KOPT-K1 (cell line): ENCODE measurements around the gene REV3L.
"Not testable (repeated sequence)": the region's sequence is repeated elsewhere in the genome, so short reads cannot be mapped to it uniquely, and the experiment has no call there.

Experiments used
- H3K27ac ChIP-seq: fragments of 200-600 bp; sonication (generic); 2 replicates; pipeline ENCODE4 v1.5.1; 2016; ENCODE audit warnings: antibody characterized with exemption, mild to moderate bottlenecking, low read depth, low read length; ENCODE audit not compliant: poor library complexity, severe bottlenecking
- H3K36me3 ChIP-seq: fragments of 200-600 bp; sonication (generic); 2 replicates; pipeline ENCODE4 v1.5.1; 2017; ENCODE audit warnings: antibody characterized with exemption, mild to moderate bottlenecking, low read length, moderate library complexity; ENCODE audit not compliant: insufficient read depth
- H3K9me3 ChIP-seq: fragments of 200-600 bp; sonication (generic); 2 replicates; pipeline ENCODE4 v1.5.1; 2017; ENCODE audit warnings: antibody characterized with exemption, low read length, mild to moderate bottlenecking; ENCODE audit not compliant: insufficient read depth, poor library complexity, severe bottlenecking

Gene REV3L

DNA sequence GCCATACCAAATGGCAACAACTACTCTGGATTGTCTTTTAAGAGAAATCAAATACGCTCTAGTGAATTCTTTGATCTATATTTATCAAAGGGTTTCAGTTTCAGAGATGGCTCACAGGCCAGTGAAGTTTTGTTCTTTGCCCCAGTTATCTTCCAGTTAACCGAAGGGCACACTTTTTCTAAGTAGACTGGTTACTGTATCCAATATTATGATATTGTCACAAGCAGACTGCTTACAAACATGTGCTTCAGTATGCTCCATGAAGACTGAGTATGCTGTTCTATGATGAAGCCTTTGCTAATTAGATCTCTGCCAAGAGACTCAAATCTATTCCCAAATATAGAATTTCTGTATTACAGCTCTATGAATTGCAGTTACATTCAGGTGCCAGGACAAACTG, 181.1 kb downstream of the REV3L start:
- Histone ChIP-seq H3K36me3 (peaks cover 63% of the 10 kb centered on the region), H3K9me3 (peaks cover 12% of the 10 kb centered on the region), H3K27ac (no peak overlapping the region)

DNA sequence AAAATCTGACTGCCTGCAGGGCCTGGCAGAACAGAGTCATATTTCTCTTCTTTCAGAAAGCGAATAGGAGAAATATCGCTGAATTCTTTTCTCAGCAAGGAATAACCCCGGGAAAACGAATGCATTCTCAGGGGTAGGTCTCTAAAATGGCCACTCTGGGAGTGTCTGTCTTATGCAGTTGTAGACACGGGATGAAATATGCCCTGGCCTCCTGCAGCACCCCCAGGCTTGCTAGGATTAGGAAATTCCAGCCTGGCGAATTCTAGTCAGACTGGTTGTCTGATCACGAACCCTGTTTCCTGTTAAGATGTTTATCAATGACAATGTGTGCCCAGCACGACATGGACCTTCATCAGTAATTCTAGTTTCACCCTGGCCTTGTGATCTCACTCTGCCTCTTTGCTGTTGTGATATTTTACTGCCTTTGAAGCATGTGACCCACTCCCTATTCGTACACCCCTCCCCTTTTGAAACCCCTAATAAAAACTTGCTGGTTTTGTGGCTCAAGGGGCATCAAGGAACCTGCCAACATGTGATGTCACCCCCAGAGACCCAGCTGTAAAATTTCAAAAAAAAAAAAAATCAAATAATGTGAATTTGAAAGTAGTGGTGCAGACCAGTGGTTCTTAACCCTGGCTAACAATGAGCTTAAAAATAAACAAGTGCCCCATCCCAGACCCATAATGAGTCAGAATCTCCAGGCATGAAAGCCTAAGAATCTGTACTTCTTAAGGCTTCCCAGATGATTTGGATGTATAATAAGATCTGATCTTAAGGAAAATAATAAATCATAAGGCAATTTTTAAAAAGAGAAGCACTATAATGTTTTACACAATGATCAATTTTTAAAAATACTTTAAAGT, 181.8 kb downstream of the REV3L start:
- not testable (repeated sequence) for H3K27ac ChIP-seq
- Histone ChIP-seq H3K36me3 (peaks cover 62% of the 10 kb centered on the region), H3K9me3 (peaks cover 12% of the 10 kb centered on the region)

DNA sequence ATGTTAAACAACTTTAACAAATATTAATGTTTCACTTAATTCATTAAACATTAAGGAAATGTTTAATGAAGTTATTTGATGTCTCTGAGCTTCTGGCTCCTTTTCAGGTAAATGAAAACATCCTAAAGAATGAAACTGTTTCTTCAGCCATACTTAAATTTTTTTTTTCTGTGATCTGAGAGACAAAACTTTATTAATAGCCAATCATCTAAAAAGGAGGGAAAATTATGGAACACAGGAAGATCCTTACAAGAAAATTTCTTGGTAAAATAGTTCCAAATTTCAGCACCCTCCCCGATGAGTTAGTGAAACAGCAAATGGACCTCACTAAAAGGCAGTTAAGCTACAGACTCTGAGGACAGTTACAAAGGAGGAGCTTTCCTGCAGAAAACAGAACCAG, 185.2 kb downstream of the REV3L start:
- peaks cover 55% of the 10 kb centered on the region for H3K36me3 ChIP-seq
- H3K27ac ChIP-seq = no peak overlapping the region
- H3K9me3 ChIP-seq = peaks cover 12% of the 10 kb centered on the region

DNA sequence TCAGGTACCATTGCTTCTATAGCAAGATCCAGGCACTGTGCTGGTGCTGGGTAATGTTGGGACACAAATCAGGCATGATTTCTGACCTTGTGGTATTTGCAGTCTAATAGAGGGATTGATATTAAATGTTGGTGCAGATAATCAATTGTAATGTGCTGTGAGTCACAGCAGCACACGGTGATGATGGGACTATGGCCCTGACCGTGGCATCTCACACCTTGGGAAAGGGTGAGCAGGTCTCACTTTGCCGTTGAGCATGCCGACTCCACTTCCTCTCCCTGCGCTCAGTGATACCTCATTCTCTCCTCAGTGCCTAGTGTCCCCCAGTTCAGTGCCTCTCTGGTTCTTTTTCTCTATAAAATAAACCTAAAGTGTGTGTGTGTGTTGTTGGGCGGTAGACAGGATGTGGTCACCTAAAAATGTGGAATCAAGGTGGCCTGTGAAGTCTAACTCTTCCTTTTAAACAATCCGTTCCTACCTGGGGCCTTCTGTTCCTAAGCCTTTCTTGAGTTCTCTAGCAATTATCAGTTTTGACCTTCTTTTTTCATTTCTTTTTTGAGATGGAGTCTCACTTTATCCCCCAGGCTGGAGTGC, 188.5 kb downstream of the REV3L start:
- Histone ChIP-seq H3K9me3 (no peaks in the 10 kb centered on the region), H3K27ac (no peak overlapping the region), H3K36me3 (peaks cover 29% of the 10 kb centered on the region)

DNA sequence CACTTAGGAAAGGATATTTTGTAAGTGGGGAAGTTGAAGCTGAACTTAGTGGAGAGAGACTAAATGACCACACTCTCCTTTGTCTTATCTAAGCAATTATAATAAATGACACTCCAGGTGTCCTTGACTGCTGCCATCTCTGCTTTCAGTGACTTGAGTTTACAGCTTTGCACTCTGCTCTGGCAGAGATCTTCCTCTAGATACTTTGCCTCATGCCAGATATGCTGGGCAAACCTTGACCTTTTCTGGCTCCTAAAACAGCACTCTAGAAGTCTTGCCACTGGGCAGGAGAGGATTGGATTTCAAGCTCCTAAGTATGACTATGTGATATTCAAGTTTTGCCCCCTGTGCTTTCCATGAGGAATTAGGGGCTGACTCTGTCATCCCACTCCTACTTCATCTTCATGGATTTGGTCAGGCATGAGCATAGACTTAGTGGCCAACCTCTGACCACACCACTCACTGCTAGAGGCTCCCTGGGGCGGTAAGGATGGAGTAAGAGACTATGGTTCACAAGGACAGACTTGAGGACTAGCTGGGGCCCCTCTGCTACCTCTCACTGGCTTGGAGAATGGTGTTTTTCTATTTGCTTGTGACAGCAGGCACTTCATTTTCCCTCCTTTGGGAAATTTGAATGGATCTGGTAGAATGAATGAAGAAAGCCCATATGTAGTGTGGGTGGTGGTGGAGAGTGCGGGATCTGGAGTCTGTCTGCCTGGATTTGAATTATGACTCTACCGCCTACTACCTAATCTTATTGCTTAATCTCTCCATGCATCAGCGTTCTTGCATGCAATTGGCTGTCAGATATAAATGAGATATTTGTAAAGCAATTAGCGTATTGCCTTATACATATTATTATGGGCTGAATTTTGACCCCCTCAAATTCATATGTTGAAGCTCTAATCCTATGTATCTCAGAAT, 191.4 kb downstream of the REV3L start:
- Histone ChIP-seq H3K27ac (no peak overlapping the region), H3K36me3 (peaks cover 8% of the 10 kb centered on the region; the same call in 1 of the 2 replicates), H3K9me3 (no peaks in the 10 kb centered on the region)

DNA sequence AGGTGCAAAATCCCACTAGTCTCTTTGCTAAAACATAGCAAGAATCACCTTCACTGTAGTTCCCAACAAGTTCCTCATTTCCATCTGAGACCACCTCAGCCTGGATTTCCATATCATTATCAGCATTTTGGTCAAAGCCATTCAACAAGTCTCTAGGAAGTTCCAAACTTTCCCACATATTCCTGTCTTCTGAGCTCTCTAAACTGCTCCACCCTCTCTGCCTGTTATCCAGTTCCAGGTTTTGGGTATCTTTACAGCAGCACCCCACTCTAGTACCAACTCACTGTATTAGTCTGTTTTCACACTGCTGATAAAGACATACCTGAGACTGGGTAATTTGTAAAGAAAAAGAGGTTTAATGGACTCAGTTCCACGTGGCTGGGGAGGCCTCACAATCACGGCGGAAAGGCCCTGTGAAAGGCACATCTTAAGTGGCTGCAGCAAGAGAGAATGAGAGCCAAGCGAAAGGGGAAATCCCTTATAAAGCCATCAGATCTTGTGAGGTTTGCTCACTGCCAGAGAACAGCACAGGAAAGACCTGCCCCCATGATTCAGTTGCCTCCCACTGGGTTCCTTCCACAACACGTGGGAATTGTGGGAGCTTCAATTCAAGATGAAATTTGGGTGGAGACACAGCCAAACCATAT, 192.2 kb downstream of the REV3L start:
- H3K27ac ChIP-seq, H3K36me3 ChIP-seq, H3K9me3 ChIP-seq: not testable (repeated sequence)

DNA sequence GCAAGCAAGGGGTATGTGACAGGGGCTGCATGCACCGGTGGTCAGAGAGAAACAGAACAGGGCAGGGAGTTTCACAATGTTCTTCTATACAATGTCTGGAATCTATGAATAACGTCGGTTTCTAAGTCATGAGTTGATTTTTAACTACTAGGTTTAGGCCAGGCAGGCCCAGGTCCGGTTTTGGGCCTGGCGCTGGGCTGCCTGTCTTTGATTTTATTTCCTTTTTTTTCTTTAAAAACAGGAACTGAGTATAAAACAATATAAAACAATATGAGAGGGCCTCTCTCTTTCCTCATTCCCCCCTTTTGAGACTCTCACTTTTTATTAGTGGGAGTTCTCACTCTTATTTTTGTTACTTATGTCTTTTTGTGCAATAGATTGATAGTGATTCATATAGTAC, 198.7 kb downstream of the REV3L start:
- not testable (repeated sequence) for H3K9me3 ChIP-seq, H3K27ac ChIP-seq
- peaks cover 42% of the 10 kb centered on the region for H3K36me3 ChIP-seq

DNA sequence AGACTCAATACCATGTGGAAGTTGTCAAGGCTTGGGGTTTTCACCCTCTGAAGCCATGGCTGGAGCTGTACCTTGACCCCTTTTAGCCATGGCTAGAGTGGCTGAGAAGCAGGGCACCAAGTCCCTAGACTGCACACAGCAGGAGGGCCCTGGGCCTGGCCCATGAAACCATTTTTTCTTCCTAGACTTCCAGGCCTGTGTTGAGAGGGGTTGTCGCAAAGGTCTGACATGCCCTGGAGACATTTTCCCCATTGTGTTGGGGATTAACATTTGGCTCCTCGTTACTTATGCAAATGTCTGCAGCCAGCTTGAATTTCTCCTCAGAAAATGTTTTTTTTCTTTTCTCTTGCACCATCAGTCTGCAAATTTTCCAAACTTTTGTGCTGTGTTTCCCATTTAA, 199.3 kb downstream of the REV3L start:
- no peak overlapping the region for H3K27ac ChIP-seq
- no peaks in the 10 kb centered on the region for H3K9me3 ChIP-seq
- peaks cover 48% of the 10 kb centered on the region for H3K36me3 ChIP-seq

DNA sequence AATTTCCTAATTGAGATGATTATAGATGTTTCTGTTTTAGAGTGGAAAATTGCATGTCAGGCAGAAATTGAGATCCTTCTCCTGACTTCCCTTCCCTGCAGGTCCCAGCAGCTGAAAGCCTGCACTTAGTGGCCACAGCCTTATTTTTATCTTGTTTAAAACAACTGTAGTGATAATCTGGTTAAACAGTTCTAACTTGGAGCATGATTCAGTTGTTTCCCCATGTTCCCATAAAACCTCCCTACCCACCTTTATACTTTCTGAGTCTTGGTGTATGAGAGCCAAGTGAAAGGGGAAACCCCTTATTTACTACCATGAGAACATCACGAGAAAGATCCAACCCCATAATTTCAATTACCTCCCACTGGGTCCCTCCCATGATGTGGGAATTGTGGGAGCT, 200.5 kb downstream of the REV3L start:
- Histone ChIP-seq H3K36me3 (peaks cover 60% of the 10 kb centered on the region), H3K9me3 (peaks cover under 1% of the 10 kb centered on the region), H3K27ac (no peak overlapping the region)

DNA sequence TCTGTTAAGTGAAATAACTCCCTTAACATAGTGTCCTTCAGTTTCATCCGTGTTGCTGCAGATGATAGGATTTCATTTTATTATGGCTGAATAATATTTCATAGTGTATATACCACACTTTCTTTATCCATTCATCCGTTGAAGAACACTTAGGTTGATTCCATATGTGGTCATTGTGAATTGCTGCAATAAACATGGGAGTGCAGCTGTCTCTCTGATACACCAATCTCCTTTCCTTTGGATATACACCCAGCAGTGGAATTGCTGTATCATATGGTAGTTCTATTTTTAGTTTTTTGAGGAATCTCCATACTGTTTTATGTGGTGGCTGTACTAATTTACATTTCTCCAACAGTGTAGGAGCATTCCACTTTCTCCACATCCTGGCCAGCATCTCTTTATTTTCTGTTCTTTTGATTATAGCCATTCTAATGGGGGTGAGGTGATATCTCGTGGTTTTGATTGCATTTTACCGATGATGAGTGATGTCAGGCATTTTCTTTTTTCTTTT, 202.5 kb downstream of the REV3L start:
- H3K36me3 ChIP-seq = peaks cover 80% of the 10 kb centered on the region
- H3K27ac ChIP-seq = no peak overlapping the region
- peaks cover 12% of the 10 kb centered on the region for H3K9me3 ChIP-seq

DNA sequence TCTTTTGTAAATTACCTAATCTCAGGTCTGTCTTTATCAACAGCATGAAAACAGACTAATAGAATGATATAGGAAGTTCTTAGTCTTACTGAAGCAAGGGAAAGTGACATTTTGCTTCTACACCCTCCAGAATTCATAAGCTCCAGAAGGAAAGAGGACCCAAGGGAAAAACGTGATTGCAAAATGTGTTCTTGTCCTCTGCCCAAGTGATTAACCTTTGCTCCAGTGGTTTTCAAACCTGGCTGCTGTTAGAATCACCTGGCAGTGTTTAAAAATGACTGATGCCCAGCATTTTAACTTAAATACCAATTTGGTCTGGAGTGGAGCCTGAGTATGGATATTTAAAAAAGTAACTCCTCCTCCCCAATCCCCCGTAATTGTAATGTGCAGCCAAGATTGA, 204.3 kb downstream of the REV3L start:
- Histone ChIP-seq H3K27ac (no peak overlapping the region), H3K36me3 (peaks cover 94% of the 10 kb centered on the region), H3K9me3 (peaks cover 28% of the 10 kb centered on the region)

DNA sequence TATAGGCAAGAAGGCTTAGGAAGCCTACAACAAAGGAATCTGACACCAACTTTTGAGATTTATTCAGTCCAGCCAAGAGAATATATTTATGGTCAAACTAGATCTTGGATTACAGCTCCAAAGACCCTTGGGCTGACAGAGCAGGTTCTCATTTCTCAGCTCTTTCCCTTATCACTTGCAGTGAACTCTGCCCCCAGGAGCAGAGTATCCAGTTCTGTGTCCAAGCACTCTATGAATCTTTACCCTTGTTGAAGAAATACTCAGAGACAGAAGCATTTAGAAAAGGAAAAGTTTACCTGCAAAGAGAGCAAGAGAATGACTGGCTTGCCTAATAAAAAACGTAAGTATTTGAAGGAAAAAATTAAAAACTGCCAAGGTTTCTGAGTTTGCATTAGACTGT, 205.2 kb downstream of the REV3L start:
- peaks cover 94% of the 10 kb centered on the region for H3K36me3 ChIP-seq
- H3K27ac ChIP-seq = no peak overlapping the region
- peaks cover 35% of the 10 kb centered on the region for H3K9me3 ChIP-seq

DNA sequence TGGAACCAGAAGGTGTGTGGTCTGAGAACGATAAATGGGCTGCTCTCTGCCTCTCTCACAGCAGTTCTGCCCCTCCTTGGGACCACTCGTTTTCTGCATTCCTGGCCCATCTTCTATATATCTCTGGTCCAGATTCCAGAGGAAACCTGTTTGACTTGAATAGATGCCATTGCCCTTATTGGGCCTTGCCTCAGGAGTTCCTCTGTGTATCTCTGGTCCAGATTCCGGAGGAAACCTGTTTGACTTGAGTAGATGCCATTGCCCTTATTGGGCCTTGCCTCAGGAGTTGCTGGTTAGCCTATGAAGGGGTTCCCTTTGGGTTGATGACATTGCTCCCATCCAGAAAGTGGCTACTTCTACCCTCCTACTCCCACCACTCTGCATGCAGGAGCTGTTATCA, 206.3 kb downstream of the REV3L start:
- H3K9me3 ChIP-seq = peaks cover 35% of the 10 kb centered on the region
- no peak overlapping the region for H3K27ac ChIP-seq
- peaks cover 90% of the 10 kb centered on the region for H3K36me3 ChIP-seq

DNA sequence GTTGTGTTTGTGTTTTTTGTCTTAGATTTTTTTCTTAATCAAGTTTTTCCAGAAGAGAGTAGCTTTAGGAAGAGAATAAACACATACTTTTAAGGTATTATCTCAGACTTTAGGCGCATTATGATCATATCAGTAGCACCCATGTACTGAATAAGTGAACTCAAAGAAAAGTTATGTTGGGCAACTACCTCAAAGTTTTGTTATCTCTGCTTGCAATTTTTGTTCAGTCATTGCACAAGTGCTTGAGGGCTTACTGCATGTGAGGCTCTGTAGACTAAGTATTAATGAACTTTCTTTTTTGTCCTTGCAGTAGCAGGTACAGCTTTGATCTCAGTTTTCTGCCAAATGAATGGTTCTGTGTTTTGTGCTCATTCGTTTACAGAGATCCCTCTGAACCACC, 206.7 kb downstream of the REV3L start:
- peaks cover 89% of the 10 kb centered on the region for H3K36me3 ChIP-seq
- no peak overlapping the region for H3K27ac ChIP-seq
- peaks cover 35% of the 10 kb centered on the region for H3K9me3 ChIP-seq
